Body of pancreas (tissue), 4 donors: ENCODE results near the gene PDGFA.

Experiments used
- CTCF ChIP-seq, 7 experiments: fragments of 450-650 bp in 4 of 7; fragments of 200-600 bp in 3 of 7; sonication (generic) in 3 of 7; IDR thresholded peaks; one replicate each; pipeline ENCODE4 v1.5.1; 2016 to 2019; ENCODE audit warnings: antibody characterized with exemption in 7 of 7
- POLR2A ChIP-seq, 3 donors: fragments of 450-650 bp; IDR thresholded peaks; one replicate each; pipeline ENCODE4 v1.6.1; 2016; ENCODE audit warnings: antibody characterized with exemption in 3 of 3, mild to moderate bottlenecking in 2 of 3

DNA sequence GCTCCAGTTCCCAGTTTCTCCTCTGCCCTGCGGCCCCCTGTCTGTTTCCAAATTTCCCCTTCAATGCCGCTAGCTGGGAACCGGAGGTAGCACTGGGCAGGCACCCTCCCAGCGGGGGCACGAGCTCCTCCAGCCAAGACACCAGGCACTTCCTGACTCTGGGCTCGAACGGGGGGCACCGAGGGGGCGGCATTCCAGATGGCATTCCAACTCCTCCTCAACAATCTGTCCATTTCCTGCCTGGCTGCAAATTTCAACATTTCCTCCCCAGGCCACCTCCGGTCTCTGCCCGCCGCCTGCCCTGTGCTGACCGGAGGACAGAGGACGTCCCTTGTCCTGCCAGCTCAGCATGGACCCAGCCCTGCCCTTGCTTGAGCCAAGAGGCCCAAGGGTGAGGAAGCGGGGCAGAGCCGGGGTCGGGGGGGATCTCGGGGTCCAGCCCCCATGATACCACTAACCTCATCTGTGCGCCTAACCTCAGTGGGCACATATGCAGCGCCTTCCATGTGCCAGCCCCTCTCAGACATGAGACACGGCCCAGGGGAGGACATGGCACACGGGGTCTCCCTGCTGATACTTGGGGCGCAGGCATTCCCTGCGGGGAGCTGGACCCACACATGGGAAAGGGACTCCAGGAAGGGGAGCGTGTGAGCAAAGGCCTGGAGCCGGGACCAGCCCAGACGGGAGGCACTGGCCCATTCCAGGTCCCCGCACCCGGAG is 58.0 kb downstream of the PDGFA start:
- no peak for TF ChIP-seq CTCF (IDR thresholded peaks at IDR 0.05)
- TF ChIP-seq POLR2A (IDR thresholded peaks at IDR 0.05), result no peak
